Measurements from ENCODE around the gene RRP8. TPM values are rescaled to one million over a fixed set of nuclear protein-coding genes. Genes with fewer than 3 reads are reported as not detected.

RRP8 gene
- total RNA-seq, 1 donor from 2014 or later, result 13.2 TPM

GRCh38 chr11:6602096-6602940 is 1.1 kb downstream of the RRP8 start:
- DNase-seq (ENCODE audit: low read depth, low spot score), result no peak

- DNase-seq (ENCODE audit: low read depth, low spot score), result no peak
These were observed 2.4 kb downstream of the RRP8 start for GRCh38 chr11:6601041-6601461.

GRCh38 chr11:6599881-6600390 is 3.5 kb downstream of the RRP8 start:
- DNase-seq (ENCODE audit: low read depth, low spot score), result no peak

- no peak for DNase-seq (ENCODE audit: low read depth, low spot score)
These were observed 4.0 kb downstream of the RRP8 start for GRCh38 chr11:6599449-6599848.

GRCh38 chr11:6598555-6598954 is 4.9 kb downstream of the RRP8 start:
- DNase-seq (ENCODE audit: low read depth, low spot score), result no peak

DNA sequence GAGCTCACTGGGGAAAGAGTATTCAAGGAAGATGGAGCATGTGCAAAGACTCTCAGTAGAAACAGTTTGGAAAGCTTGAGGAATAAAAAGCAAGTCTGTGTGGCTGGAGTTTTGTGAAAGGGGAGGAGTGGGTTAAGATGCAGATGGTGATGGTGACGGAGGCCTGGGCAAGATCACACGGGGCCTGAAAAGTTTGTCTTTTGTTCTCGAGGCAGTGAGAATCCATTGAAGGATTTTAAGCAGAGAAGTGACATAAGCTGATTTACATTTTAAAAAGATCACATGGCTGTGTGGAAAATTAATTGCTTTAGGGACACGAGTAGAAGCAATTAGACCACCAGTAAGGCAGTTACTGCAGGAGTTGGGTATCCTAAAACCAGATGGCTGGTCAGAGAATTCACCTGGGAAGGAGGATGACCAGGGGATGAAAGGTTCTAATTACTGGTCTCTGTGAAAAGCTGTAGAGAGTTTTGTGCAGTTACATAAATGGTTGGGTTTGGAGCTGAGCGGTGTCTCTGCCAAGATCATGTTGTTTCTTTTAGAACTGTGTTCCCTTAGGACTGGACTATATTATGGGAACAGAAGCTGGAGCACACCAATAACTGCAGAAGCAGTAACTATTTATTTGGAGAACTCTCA is 7.1 kb downstream of the RRP8 start:
- no peak for DNase-seq (ENCODE audit: low read depth, low spot score)

- no peak for DNase-seq (ENCODE audit: low read depth, low spot score)
These were observed 9.2 kb downstream of the RRP8 start for GRCh38 chr11:6594142-6594768.

GRCh38 chr11:6588018-6588417 is 15.4 kb downstream of the RRP8 start:
- no peak for DNase-seq (ENCODE audit: low read depth, low spot score)

GRCh38 chr11:6587360-6587953 is 16.0 kb downstream of the RRP8 start:
- DNase-seq (ENCODE audit: low read depth, low spot score), result no peak

GRCh38 chr11:6586434-6587359 is 16.7 kb downstream of the RRP8 start:
- no peak for DNase-seq (ENCODE audit: low read depth, low spot score)

GRCh38 chr11:6584528-6584927 is 18.9 kb downstream of the RRP8 start:
- no peak for DNase-seq (ENCODE audit: low read depth, low spot score)

DNA sequence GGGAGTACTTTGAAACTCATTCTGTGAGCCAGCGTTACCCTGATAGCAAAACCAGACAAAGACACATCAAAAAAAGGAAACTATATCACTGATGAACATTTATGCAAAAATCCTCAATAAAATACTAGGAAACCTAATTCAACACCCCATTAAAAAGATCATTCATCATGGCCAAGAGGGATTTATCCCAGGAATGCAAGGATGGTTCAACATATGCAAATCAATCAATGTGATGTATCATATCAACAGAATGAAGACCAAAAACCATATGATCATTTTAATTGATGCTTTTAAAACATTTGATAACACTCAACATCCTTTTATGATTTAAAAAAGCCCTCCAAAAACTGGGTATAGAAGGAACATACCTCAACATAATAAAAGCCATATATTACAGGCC is 19.8 kb downstream of the RRP8 start:
- DNase-seq (ENCODE audit: low read depth, low spot score), result no peak

- DNase-seq (ENCODE audit: low read depth, low spot score), result no peak
These were observed 23.7 kb downstream of the RRP8 start for GRCh38 chr11:6579681-6580080.

- DNase-seq (ENCODE audit: low read depth, low spot score), result no peak
These were observed 25.3 kb downstream of the RRP8 start for GRCh38 chr11:6578134-6578533.

DNA sequence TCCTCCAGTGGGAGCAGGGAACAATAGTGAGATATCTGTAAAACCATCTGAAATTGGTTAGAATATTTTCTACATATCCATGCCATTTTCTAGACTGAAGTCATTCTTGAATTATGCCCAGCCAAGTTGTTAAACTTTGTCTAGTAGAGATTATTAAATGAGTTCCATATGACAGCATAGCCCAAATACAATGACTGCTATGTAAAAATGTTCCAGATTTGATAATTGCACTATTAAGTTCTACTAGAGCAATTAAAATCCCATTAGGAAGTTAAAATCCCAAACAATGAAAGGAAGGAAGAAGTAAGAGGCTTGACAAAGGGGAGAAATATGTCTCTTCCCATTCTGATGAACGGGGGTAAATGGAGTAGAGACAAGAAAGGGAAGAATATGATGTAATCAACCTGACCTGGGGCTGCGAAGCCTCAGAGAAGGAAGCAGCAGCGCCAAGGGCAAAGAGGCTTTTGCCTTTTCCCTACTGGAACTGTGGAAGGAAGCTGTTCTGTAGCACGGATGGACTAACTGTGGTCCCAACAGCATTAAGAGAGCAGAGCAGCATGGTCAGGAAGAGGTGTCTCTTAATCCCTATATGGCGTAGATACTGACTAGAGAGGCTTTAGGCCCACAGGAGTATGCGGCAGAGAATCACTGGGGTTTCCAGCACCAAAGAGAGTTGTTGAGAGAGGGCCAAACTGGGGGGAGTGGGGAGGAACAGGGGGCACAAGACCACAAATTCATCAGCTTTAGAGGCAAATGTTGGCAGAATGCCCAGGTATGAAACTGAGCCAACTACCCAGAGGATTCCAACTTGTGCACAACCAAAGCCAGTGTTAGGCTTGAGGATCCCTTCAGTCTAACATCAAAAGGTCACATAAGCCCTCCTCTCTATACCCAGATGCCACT is 26.7 kb downstream of the RRP8 start:
- peak; percentile 39 for DNase-seq (ENCODE audit: low read depth, low spot score)

DNA sequence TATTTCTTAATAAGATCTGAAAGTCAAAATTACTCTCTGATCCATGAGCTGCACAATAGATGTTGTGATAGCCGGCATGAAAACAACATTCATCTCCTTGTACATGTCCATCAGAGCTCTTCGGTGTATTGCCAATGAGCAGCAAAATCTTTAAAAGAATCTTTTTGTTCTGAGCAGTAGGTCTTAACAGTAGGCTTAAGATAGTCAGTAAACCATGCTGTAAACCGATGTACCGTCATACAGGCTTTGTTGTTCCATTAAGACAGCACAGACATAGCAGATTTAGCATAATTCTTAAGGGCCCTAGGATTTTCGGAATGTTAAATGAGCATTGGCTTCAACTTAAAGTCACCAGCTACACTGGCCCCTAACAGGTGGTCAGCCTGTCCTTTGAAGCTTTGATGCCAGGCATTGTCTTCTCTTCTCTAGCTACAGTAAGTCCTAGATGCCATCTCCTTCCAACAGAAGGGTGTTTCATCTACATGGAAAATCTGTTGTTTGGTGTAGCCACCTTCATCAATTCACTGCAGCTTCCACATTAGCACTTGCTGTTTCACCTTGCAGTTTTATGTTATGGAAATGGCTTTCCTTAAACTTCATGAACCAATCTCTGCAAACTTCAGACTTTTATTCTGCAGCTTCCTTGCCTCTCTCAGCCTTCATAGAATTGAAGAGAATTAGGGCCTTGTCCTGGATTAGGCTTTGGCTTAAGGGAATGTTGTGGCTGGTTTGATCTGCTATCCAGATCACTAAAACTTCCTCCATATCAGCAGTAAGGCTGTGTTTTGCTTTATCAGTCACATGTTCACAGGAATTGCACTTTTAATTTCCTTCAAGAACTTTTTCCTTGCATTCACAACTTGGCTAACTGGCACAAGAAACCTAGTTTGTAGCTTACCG is 28.4 kb downstream of the RRP8 start:
- no peak for DNase-seq (ENCODE audit: low read depth, low spot score)

DNA sequence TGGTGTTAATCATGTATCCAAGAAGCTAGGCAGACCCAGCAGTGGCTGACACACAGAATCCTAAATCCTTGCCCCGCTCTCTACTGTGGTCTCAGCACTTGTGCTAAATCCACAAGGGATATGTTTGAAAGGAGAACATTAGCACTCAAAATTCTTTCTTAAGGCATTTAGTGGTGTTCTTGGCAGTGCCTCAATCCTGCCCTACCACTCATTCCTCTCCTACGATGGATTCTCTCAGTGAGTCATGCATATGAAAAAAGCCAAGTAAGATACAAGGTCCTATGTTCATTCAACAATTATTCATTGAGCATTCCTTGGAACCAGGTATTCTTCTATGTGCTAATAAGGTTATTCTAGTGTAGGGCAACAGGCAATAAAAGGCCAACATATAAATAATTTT is 31.2 kb downstream of the RRP8 start:
- no peak for DNase-seq (ENCODE audit: low read depth, low spot score)

DNA sequence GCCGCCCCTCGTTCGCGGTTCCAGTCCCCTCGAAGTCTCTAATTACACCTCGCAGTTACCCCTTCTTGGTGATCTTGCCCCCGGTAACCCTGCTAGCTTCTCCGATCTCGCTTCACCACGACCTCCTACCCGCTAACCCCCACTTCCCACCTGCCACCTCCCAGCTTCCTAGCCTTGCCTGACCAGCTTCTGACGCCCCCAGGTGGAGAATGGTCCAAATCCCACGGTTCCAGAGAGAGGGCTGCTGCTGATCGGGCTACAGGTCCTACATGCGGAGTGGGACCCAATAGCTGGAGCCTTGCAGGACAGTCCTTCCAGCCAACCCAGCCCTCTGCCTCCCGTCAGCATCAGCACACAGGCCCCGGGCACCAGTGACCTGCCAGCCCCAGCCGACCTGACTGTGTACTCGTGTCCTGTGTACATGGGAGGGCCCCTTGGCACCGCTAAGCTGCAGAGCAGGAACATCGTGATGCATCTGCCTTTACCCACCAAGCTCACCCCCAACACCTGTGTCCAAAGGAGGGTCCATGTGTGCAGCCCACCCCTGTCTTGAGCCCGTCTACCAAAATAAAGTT is 31.9 kb downstream of the RRP8 start:
- no peak for DNase-seq (ENCODE audit: low read depth, low spot score)
